HG03066 (cell line): ENCODE results near the gene USP49.

ENCODE experiments used
- ATAC-seq: cut with Tn5 transposase; IDR thresholded peaks from one replicate; pipeline ENCODE4 v1.9.1; 2021; ENCODE audit warnings: low read depth; ENCODE audit not compliant: unreplicated experiment

Gene USP49

GRCh38 chr6:41759905-41760579 is 135.1 kb downstream of the USP49 start:
- ATAC-seq = no peak

- ATAC-seq = no peak
Measured at GRCh38 chr6:41759106-41759904, 135.9 kb downstream of the USP49 start.

- ATAC-seq = no peak
Measured at GRCh38 chr6:41758641-41759035, 136.5 kb downstream of the USP49 start.

- ATAC-seq = no peak
Measured at GRCh38 chr6:41757931-41758640, 137.1 kb downstream of the USP49 start.

- ATAC-seq = no peak
Measured at GRCh38 chr6:41757271-41757670, 137.9 kb downstream of the USP49 start.

- no peak for ATAC-seq
Measured at GRCh38 chr6:41756354-41756753, 138.8 kb downstream of the USP49 start.

- no peak for ATAC-seq
Measured at GRCh38 chr6:41755895-41756294, 139.3 kb downstream of the USP49 start.

- ATAC-seq = no peak
Measured at GRCh38 chr6:41750374-41750773, 144.8 kb downstream of the USP49 start.

- ATAC-seq = no peak
Measured at GRCh38 chr6:41748542-41748941, 146.6 kb downstream of the USP49 start.

- ATAC-seq = no peak
Measured at GRCh38 chr6:41748102-41748477, 147.1 kb downstream of the USP49 start.

GRCh38 chr6:41747256-41748101 is 147.7 kb downstream of the USP49 start, which contains the start of gene PGC:
Gene PGC (minus strand): TSS chr6:41747397. CDS start chr6:41747334, 63 bp downstream.
- no peak for ATAC-seq

- no peak for ATAC-seq
Measured at GRCh38 chr6:41746107-41746506, 149.1 kb downstream of the USP49 start.

GRCh38 chr6:41744236-41744787 is 150.9 kb downstream of the USP49 start:
- ATAC-seq = no peak

GRCh38 chr6:41743406-41744235 is 151.6 kb downstream of the USP49 start:
- ATAC-seq = no peak

GRCh38 chr6:41741625-41742490 is 153.3 kb downstream of the USP49 start:
- no peak for ATAC-seq

GRCh38 chr6:41740366-41741162 is 154.6 kb downstream of the USP49 start:
- no peak for ATAC-seq
